NAMALWA (cell line): Measurements from ENCODE around the gene GAST.
"Not testable (repeated sequence)": the region's sequence is repeated elsewhere in the genome, so short reads cannot be mapped to it uniquely, and the experiment has no call there.

Experiments used
- DNase-seq: peaks from one replicate; pipeline ENCODE4 v3.0.0-alpha.2; 2015; ENCODE audit warnings: low spot score

The GAST gene

GRCh38 chr17:41683441-41684007, 28.6 kb upstream of the GAST start:
- DNase-seq, result no peak

GRCh38 chr17:41684035-41684434, 28.1 kb upstream of the GAST start:
- no peak for DNase-seq

GRCh38 chr17:41685753-41686152, 26.4 kb upstream of the GAST start:
- not testable (repeated sequence) for DNase-seq

GRCh38 chr17:41686281-41686680, 25.9 kb upstream of the GAST start:
- no peak for DNase-seq

- peak; percentile 89 for DNase-seq
These were observed 24.1 kb upstream of the GAST start for GRCh38 chr17:41687828-41688640.

GRCh38 chr17:41688641-41689496, 23.3 kb upstream of the GAST start, which contains the start of gene EIF1:
TSS of gene EIF1 (plus strand) at chr17:41688885. CDS start at chr17:41689039, 154 bp downstream.
- DNase-seq, result peak; percentile 100

- DNase-seq, result peak; percentile 86
These were observed 22.4 kb upstream of the GAST start for GRCh38 chr17:41689497-41690299.

- no peak for DNase-seq
These were observed 21.6 kb upstream of the GAST start for GRCh38 chr17:41690497-41690896.

GRCh38 chr17:41691031-41691777, 20.9 kb upstream of the GAST start:
- peak; percentile 43 for DNase-seq

- peak; percentile 58 for DNase-seq
These were observed 19.2 kb upstream of the GAST start for GRCh38 chr17:41692722-41693521.

GRCh38 chr17:41695134-41695661, 16.9 kb upstream of the GAST start:
- DNase-seq, result peak; percentile 24

GRCh38 chr17:41695954-41696757, 16.0 kb upstream of the GAST start:
- DNase-seq, result peak; percentile 94

- peak; percentile 42 for DNase-seq
These were observed 14.8 kb upstream of the GAST start for GRCh38 chr17:41697122-41697962.

- DNase-seq, result not testable (repeated sequence)
These were observed 11.3 kb upstream of the GAST start for GRCh38 chr17:41700843-41701242.

- DNase-seq, result no peak
These were observed 9.4 kb upstream of the GAST start for GRCh38 chr17:41702712-41703111.

- no peak for DNase-seq
These were observed 6.7 kb upstream of the GAST start for GRCh38 chr17:41705271-41705991.
